Fibroblast of lung (primary cell): Measurements from ENCODE around the gene USF1.

Experiments
- EZH2 ChIP-seq: IDR thresholded peaks from 2 replicates; pipeline ENCODE4 v1.5.1; 2012; ENCODE audit warnings: low read length, control low read depth, mild to moderate bottlenecking; ENCODE audit errors: missing control alignments
- TF ChIP-seq, protein P1 (sequence below), 2 donors: IDR thresholded peaks in 1 of 2; conservative IDR thresholded peaks in 1 of 2; 1 replicate in 1 of 2; 2 replicates in 1 of 2; pipeline ENCODE4 v1.5.1; 2011 to 2012; ENCODE audit warnings: low read length in 2 of 2, control low read depth in 1 of 2, inconsistent platforms in 1 of 2, low read depth in 1 of 2, mild to moderate bottlenecking in 1 of 2

DNA sequence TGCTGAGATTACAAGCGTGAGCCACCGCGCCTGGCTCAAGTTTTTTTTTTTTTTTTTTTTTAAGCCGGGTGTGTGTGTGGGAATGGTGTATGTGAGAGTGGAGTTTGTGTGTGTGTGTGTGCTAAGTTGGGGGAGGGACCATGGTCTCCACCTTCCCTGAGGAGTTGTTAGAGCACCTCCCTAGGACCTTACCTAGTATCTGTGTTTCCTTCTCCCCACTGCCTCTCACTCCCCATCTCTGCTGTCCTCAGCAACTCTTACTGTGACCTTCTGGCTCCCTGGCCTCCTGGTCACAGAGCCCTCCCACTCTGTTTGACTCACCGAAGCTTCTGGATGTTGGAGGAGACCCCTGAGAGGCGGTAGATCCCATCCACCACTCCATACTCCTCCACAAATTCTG lies 13.5 kb upstream of the USF1 start:
- TF ChIP-seq, protein P1, sequence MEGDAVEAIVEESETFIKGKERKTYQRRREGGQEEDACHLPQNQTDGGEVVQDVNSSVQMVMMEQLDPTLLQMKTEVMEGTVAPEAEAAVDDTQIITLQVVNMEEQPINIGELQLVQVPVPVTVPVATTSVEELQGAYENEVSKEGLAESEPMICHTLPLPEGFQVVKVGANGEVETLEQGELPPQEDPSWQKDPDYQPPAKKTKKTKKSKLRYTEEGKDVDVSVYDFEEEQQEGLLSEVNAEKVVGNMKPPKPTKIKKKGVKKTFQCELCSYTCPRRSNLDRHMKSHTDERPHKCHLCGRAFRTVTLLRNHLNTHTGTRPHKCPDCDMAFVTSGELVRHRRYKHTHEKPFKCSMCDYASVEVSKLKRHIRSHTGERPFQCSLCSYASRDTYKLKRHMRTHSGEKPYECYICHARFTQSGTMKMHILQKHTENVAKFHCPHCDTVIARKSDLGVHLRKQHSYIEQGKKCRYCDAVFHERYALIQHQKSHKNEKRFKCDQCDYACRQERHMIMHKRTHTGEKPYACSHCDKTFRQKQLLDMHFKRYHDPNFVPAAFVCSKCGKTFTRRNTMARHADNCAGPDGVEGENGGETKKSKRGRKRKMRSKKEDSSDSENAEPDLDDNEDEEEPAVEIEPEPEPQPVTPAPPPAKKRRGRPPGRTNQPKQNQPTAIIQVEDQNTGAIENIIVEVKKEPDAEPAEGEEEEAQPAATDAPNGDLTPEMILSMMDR (conservative IDR thresholded peaks at IDR 0.05 in 1 of 2, IDR thresholded peaks at IDR 0.05 in 1 of 2; ENCODE audit: low read depth in 1 of 2, low read length in 2 of 2): no peak
- no peak for TF ChIP-seq EZH2
